Stimulated activated CD4-positive, alpha-beta T cell treated with anti-CD3 and anti-CD28 coated beads, TNF-alpha, amount 100 ng/mL, for 1 hour (primary cell): Measurements from ENCODE around the gene ZNF511.

Experiments used
- DNase-seq, 3 donors: peaks; one replicate each; pipeline ENCODE4 v3.0.0-alpha.2; 2020; ENCODE audit warnings: low read depth in 3 of 3, low spot score in 1 of 3

Gene ZNF511

GRCh38 chr10:133351408-133352318 is 42.9 kb downstream of the ZNF511 start:
- DNase-seq, result no peak

- no peak for DNase-seq
Measured at GRCh38 chr10:133353202-133353959, 44.7 kb downstream of the ZNF511 start.

- DNase-seq, result no peak
Measured at GRCh38 chr10:133353988-133354605, 45.4 kb downstream of the ZNF511 start.

GRCh38 chr10:133354672-133355240 is 46.0 kb downstream of the ZNF511 start:
- no peak for DNase-seq

- no peak for DNase-seq
Measured at GRCh38 chr10:133355266-133355665, 46.6 kb downstream of the ZNF511 start.

GRCh38 chr10:133355991-133356390 is 47.3 kb downstream of the ZNF511 start:
- DNase-seq, result no peak

- DNase-seq, result no peak
Measured at GRCh38 chr10:133356549-133357284, 48.0 kb downstream of the ZNF511 start.

- DNase-seq, result peak in 2 of 3 donors; percentile 45 to 59
Measured at GRCh38 chr10:133357285-133358161, 48.8 kb downstream of the ZNF511 start, which contains the start of gene FUOM. FUOM (minus strand) TSS chr10:133358019; CDS start chr10:133358007, 12 bp downstream.

- no peak for DNase-seq
Measured at GRCh38 chr10:133358162-133358924, 49.6 kb downstream of the ZNF511 start.

- DNase-seq, result no peak
Measured at GRCh38 chr10:133358925-133359310, 50.2 kb downstream of the ZNF511 start.

GRCh38 chr10:133359554-133359971 is 50.8 kb downstream of the ZNF511 start:
- no peak for DNase-seq

GRCh38 chr10:133359972-133360610 is 51.4 kb downstream of the ZNF511 start:
- no peak for DNase-seq

- DNase-seq, result no peak
Measured at GRCh38 chr10:133361227-133361626, 52.5 kb downstream of the ZNF511 start.

GRCh38 chr10:133361773-133362441 is 53.2 kb downstream of the ZNF511 start:
- no peak for DNase-seq
